Measurements from ENCODE around the gene SERGEF.
"Not testable (repeated sequence)": the region's sequence is repeated elsewhere in the genome, so short reads cannot be mapped to it uniquely, and the experiment has no call there.

The SERGEF gene

DNA sequence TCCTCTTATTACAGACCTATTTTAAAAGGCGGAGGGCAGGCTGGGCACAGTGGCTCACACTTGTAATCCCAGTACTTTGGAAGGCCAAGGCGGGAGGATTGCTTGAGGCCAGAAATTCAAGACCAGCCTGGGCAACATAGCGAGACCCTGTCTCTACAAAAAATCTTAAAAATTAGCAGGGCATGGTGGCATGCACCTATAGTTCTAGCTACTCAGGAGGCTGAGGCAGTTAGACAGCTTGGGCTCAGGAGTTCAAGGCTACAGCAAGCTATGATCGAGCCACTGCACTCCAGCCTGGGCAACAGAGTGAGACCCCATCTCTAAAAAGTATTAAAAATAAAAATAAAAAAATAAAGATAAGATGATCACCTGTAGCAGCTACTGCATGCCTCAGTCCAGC lies 12.7 kb downstream of the SERGEF start:
- ATAC-seq: not testable (repeated sequence)

GRCh38 chr11:17992916-17993315 lies 19.9 kb downstream of the SERGEF start:
- DNase-seq (no peak), ATAC-seq (no peak)

More for the DNA sequence above, 12.7 kb downstream of the SERGEF start:
- not testable (repeated sequence) for DNase-seq

- DNase-seq (peak; percentile 47), ATAC-seq (peak; percentile 57)
Measured at GRCh38 chr11:17991783-17992433, 20.9 kb downstream of the SERGEF start.

DNA sequence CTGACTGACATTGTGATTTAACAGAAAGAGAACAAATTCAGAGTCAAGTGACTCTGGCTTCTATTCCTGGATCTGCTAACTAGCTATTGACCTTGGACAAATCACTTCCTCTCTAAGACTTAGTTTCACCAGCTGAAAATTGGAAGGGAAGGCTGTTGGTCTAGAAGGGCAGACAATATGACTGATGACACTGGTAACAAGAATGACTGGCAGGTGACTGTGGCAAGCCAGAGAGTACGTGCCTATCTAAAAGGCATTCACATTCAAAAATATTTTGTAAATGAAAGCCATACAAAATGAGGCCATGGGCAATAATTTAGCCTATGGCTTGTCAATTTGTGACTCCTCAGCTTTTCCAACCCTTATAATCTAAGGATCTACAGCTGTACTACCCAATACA lies 23.5 kb downstream of the SERGEF start:
- DNase-seq (no peak), ATAC-seq (no peak)

GRCh38 chr11:17988465-17988864 lies 24.4 kb downstream of the SERGEF start:
- DNase-seq: no peak
- no peak for ATAC-seq

DNA sequence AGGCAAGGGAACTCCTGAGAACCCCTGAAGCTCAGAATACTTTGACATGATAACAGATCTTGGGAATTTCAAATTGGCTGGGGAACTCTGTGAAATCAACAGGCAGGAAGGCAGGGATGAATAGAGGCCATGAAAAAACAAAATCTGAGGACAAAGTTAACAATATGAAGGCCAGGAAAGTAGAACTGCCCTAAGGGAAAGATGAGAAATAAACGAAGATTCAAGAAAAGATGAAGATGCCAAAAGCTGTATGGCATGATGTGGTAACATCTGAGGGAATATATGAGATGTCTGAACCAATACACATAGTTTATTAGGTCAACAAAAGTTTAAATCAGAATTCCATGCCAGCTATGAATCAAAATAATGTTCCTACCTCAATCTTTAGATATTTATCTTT lies 25.0 kb downstream of the SERGEF start:
- ATAC-seq (no peak), DNase-seq (no peak)

DNA sequence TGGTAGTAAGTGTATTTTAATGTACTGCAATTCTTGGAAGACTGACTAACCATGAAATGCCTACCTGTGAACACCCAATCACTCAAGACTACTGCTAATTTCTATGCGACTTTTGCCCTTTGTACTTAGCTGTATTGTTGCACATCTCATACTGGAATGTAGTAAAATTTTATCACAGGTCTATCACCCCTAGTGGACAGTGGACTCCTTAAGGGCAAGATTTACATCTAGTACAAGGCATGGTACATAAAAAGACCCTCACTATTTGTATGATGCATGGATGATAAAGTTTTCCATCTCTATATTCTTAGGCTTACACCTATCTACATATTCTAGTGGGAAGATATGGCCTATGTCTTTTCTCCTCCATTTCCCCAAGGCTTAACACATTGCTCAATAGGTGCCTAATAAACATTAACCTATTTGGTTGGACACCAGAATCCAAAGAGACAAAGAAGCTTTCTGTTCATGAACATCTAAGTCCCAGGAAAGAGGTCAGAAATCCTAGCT lies 26.1 kb downstream of the SERGEF start:
- ATAC-seq: no peak
- no peak for DNase-seq

- ATAC-seq (no peak), DNase-seq (no peak)
Measured at GRCh38 chr11:17986007-17986710, 26.7 kb downstream of the SERGEF start.

DNA sequence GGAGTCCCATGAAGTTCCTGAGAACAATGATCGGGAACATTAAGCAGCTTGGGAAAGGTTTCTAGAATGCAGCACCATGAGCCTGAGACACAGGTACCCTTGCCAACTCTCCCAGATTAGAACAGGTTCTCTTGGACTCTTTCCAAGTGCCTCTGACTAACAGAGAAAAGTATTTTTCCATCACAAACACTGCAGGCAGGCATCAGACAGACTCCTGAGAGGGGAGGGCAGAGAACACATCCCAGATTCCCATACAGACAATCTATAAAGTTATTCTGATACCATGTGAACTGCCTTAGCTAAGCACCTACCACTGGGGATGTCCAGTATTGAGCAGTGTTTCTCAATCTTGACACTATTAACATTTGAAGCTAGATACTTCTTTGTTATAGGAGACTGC lies 27.3 kb downstream of the SERGEF start:
- ATAC-seq (no peak), DNase-seq (no peak)

DNA sequence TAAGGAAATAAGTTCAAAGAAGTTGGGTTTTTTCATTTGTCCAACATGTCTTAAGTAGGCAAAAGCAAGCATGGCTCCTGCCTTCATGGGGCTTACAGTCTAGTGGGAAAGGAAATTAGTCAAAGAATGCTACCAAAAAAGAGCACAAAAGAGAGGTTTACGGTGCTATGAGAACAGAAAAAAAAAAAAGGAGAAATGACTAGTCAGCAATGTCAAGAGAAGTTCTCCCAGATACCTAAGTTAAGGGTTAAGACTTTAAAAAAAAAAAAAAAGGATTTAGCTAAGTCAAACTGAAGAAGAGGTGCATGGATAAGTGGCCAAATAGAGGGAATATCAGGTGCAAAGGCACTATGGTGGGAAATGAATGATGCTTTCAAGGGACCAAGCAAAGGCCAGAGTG lies 29.3 kb downstream of the SERGEF start:
- DNase-seq: no peak
- ATAC-seq: no peak

DNA sequence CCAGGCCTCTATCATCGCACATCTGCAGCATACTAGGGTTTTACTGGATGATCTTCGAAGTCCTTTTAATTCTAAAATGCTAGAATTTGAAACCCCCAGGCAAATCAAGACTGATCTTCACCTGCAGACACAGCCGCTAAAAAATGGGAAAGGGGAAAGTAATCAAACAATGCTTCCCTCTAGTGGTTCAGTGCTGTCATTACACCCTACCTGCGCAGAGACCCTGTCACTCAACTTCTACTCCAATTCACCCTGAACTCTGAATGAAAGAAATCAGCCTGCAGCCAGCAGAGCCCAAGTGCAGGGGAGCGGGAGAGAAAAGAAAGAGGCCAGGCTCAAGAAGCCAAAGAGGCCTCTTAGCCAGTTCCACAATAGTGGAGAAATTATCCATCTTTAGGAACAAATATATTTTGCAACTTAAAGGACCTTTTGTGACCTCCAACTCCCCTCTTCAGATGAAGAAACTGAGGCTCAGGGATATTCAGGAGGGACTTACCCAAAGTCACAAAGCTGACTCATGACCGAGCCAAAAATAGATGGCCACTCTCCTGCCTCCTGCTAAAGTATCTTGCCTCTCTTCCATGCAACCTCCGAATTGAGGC lies 33.0 kb downstream of the SERGEF start:
- peak; percentile 17 for DNase-seq
- no peak for ATAC-seq

- ATAC-seq (no peak), DNase-seq (peak; percentile 31)
Measured at GRCh38 chr11:17978553-17979287, 34.1 kb downstream of the SERGEF start.

GRCh38 chr11:17976651-17977050 lies 36.2 kb downstream of the SERGEF start:
- ATAC-seq (no peak), DNase-seq (no peak)

GRCh38 chr11:17974246-17974645 lies 38.6 kb downstream of the SERGEF start:
- ATAC-seq (no peak), DNase-seq (no peak)

DNA sequence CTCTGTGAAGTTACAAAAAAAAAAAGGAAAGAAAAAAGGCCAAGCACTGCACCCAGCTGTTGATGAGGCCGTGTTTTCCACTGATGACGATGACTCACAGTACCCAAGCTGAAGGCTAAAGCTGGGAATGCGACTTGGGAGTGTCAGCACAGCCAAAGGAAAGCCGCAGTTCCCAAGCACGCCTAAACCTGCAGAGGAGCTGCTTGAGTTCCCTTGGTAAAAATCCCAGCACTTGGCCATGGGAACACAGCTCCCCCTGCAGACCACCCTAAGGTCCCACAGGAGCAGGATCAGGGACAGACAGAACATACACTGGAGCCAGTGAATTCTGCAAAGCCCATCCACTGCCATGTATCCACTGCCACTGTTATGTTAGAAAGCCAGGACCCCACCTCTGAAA lies 39.9 kb downstream of the SERGEF start:
- ATAC-seq (peak; percentile 32), DNase-seq (peak; percentile 12)

DNA sequence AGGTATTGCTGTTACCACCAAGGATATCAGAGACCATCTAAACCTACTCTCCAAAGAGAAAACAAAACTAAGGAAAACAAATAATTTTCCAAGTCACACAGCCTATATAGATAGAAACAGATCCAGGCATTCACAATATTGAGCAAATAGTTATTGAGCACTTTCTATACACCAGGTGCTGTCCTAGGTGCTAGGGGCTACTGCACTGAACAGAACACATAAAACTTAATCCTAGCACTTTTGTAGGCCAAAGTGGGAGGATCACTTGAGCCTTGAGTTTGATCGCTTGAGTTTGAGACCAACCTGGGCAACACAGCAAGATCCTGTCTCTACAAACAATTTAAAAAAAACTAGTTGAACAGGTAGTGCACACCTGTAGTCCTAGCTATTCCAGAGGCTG lies 44.6 kb downstream of the SERGEF start:
- DNase-seq: no peak
- no peak for ATAC-seq

GRCh38 chr11:17967661-17968060 lies 45.2 kb downstream of the SERGEF start:
- ATAC-seq (no peak), DNase-seq (no peak)

- ATAC-seq: no peak
Measured at GRCh38 chr11:17960091-17960490, 52.8 kb downstream of the SERGEF start.

DNA sequence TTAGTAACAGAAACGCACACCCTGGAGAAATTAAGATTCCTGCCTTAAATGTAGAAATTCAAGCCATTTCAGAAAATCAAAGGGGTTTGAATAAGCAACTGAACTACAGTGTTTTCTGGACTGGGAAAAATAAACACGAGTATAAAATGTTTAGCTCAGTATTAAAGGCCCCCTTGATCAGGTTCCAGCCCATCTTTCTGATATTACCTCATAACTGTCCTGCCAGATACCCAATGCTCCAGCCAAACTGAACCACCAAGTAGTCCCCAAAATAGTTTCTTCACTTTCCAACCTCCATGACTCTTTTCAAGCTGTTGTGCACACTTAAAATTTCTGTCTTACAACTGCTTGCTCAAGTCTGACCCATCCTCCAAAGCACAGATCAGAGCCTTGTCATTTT lies 54.4 kb downstream of the SERGEF start:
- ATAC-seq: no peak
- DNase-seq: no peak

More at GRCh38 chr11:17960091-17960490, 52.8 kb downstream of the SERGEF start:
- DNase-seq: no peak

DNA sequence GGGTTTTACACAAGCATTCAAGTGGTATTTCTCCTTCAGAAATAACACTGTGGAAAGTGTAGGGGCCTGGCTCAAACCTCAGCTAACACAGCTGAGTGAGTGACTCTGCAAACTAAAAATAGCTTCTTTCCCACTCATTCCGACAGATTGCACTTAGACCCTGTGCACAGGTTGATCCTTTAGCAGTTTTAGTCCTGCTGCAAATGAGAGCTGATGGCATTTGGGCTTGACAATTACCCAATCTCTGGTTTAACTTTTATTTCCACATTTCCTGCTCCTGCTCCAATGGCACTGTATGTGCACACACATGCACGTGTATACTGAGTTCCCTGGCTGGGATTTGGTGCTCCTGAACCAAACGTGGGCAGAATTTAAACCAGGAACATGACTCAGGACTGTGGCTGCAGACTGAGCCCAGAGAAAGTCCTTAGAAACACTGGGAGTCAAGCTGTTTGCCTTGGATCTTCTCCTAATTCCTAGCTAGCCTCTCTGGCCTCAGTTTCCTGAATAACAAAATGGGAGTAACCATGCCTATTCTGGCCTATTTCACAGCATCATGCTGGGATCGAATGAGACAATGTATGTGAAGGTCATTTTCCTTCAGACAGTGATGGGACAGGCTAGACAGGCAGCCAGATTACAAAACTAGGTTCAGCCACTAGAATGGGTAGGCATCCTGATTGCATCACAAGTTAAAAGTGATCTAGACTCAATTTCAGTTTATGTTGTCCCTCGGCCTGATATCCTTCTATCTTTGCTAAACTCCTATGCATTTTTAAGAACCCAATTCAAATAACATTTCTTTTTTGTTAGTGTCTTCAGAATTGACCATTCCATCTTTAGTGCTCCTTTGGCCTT lies 58.2 kb downstream of the SERGEF start:
- no peak for ATAC-seq
- no peak for DNase-seq

GRCh38 chr11:17952487-17952886 lies 60.4 kb downstream of the SERGEF start:
- no peak for DNase-seq
- no peak for ATAC-seq
